HG03039 (cell line): ENCODE measurements around the gene MAP4K1.

Experiments
- ATAC-seq: cut with Tn5 transposase; IDR thresholded peaks from one replicate; pipeline ENCODE4 v1.9.1; 2021; ENCODE audit warnings: mild to moderate bottlenecking, moderate library complexity; ENCODE audit not compliant: unreplicated experiment

The MAP4K1 gene

DNA sequence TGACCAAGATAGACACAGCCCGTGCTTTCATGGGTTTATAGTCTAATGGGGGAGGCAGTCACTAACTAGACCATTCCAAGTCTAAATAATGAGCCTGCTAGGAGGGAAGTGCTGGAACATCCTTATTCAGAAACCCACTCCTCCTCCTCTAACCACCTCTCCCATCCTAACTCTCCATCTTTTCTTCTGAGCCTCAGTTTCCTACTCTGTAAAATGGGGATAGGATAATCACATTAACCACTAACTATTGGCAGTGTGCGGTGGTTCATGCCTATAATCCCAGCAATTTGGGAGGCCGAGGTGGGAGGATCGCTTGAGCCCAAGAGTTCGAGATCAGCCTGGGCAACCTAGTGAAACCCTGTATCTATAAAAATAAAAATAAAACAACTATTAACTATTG, 68.7 kb downstream of the MAP4K1 start:
- ATAC-seq: no peak

DNA sequence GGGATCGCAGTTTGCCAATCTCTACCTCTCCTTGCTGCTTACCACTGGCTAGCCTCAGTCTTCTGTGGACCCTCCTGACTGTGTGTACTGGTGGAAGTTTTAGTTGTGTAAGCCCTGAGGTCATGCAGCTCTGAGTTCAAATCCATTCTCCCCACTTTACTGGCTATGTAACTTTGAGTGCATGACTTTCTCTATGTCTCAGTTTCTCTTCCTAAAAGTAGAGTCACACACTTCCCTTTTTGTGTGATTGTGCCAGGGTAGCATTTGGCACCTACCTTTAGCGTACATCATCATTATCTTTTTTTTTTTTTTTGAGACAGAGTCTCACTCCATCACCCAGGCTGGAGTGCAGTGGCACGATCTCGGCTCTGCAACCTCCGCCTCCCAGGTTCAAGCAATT, 70.3 kb downstream of the MAP4K1 start:
- ATAC-seq: no peak

DNA sequence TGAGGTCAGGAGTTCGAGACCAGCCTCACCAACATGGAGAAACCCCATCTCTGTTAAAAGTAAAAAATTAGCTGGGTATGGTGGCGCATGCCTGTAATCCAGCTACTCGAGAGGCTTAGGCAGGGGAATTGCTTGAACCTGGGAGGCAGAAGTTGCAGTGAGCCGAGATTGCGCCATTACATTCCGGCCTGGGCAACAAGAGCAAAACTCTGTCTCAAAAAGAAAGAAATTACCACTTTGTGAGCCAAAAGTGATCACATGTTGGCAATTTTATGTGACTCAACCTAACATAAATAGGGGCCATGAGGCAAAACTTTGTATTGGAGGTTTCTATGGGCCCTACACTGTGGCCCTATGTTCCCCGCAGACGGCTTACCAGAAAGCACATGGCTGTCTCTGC, 72.2 kb downstream of the MAP4K1 start:
- ATAC-seq: no peak

DNA sequence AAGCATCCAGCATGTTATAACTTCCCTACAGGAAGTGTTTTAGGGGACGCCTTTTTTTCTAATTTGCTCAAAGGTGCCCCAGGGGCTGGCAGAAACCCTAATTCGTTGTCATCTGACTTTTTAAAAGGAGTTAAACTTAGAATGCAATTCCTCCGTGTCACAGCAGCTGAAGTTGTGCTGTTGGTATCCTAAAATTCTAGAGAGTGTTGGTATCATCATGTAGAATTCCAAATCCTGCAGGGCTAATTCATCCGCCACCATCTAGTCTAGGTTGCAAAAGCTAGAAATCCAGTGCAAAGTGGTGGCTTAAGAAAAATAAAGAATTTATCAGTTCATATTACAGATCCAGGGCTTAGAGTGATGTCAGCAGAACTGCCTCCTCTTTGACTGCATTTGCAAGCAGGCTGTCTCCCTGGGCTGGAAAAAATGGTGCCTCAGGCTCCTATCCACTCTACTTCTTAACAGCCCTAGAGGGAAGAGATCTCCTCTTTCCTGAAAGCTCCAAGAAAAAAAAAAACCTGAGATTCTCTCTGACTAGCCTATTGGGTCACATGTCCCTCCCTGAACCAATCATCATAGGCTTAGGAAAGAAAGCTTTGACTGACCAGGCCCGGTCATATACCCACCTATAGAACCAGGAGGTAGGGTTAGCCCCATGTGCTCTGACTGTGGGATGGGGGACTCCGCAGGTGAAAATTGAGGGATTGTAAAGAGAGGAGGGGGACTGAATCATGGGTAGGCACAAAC, 73.0 kb downstream of the MAP4K1 start:
- no peak for ATAC-seq

DNA sequence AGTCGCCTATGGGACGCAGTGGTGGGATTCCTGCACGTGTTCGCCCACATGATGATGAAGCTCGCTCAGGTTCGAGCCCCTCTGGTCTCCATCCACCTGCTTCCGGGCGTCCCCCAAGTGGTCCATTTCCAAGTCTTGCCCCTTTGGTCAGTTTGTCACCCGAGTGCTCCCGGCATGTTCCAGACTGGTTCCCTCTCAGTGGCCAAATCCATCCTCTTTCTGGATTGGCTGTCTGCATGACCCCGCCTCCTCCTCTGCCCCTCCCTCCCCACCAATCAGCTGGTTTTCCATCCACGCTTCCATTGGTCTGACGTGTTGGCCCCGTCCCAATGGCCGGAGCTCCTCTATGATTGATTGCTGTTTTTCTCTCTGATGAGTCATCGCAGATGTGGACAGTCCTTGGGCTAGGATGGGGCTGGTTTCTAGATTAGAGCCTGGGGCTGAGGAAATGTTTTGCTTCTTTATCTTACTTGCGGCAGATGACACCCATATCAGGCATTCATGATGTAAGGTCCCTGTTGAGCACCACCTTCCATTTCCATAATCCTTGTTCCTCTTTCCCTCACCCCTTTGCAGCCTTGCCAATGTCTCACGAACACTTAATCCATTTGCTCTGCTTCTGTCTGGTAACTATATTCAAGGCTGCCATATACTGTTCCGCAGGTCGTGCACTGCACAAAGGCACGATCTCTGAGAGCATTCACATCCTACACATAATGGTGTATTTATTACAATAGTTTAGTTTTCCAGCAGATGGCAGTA, 73.8 kb downstream of the MAP4K1 start:
- no peak for ATAC-seq

DNA sequence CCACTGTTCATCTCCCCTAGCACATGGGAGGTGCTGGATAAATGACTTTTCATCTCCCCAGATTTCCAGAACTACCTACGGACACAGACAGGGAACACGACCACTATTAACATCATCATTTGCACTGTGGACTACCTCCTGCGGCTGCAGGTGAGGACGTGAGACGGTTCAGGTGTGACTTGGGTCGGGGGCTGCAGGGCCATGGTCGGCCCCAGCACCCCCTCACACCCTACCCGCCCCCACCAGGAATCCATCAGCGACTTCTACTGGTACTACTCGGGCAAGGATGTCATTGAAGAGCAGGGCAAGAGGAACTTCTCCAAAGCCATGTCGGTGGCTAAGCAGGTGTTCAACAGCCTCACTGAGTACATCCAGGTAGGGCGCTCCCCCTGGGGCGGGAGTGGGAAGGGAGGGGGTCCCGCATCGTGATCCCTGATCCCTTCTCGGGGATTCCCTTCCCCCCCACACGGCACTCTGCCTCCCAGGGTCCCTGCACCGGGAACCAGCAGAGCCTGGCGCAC, 74.4 kb downstream of the MAP4K1 start:
- ATAC-seq: no peak

DNA sequence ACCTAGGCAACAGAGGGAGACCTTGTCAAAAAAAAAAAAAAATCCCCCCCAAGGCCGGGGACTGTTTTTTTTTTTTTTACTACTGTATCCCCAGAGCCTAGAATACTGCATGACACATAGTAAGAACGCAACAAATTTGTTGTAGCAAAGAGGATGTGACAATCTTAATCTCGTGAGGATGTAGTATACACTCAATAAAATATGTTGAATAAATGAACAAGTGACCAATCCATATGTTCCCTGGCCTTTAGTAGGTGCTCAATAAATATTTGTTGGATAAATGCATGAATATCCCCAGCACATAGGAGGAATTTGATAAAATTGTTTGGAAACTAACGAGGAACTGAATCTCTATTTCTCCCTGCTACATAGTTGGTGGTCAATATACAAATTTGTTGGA, 75.7 kb downstream of the MAP4K1 start:
- ATAC-seq: no peak

DNA sequence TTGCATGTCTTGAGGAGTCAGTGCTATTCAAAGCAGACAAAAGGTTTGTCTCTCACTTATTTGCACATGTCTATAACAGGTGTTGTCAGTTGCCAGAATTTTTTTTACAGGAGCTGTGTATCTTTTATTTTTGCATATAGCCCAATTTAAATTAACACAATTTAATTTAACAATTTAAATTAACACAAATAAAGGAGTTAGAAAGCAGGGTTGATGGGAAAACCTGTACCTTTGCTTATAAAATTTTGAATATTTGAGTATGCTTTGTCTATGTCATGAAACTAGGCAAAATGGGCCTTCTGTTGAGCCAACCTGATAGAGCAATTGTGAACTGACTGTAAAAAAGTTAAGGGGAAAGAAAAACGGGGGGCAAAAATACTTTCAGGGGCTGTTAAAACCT, 78.0 kb downstream of the MAP4K1 start:
- no peak for ATAC-seq

DNA sequence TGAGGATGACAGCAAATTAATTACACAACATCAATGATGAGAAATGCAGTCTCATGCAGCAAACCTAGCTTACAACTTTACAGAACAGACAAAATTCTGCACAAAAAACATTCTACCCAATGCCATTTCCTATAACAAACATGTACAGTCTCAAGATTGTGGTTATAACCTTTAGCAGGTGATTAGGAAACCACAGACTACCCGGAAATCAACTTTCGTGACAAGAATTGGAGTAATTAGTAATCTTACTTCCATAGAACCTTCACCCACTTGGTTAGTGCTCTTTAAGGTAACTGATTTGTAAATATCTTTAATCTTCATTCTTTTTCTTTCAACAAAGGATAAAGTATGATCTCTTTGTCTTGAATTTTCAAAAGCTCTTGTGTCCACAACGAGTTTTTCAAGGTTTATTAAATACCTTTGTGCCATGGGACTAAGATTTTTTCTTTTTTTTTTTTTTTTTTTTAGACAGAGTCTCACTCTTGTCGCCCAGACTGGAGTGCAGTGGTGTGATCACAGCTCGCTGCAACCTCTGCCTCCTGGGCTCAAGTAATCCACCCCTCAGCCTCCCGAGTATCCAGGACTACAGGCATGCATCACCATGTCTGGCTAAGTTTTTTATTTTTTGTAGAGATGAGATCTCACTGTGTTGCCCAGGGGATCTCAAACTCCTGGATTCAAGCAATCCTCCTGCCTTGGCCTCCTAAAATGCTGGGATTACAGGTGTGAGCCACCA, 78.8 kb downstream of the MAP4K1 start:
- ATAC-seq: no peak

DNA sequence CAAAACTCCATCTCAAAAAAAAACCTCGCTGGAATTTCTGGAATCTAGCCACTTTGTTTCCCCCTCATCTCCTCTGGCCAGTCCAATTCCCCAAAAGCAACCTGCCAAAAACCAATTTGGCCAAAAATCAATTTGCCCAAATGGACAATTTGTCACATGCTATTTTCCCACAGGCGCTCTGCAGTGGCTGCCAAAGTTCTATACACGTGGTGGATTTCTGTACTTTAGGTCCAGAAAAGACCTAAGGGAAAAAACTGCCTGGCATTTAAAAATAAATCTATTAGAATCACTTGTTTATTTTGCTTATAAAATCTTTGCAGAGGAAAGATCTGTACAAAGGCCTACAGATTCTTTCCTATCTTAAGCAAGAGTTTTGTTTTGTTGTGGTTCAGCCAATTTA, 79.4 kb downstream of the MAP4K1 start:
- ATAC-seq: no peak
